ENCODE results near the gene STPG2. TPM values are rescaled to one million over a fixed set of nuclear protein-coding genes. Genes with fewer than 3 reads are reported as not detected.

STPG2 gene
- total RNA-seq: 1 to 10 TPM in 3 of 4 donors, under 1 TPM in 1; 0.90 to 2.4 (median 1.5) TPM

GRCh38 chr4:98143001-98143899, at the start of gene STPG2:
Gene STPG2, minus strand, starts transcription at chr4:98143476.
- H3K4me1 ChIP-seq: peaks cover 0 to 4% (median 0%) of the 10 kb centered on the region in 4 donors
- H3K27ac ChIP-seq: peak within 1 kb of the TSS; percentile 83 to 89 (median 84)
- WGBS, 2 donors: 4 to 5% methylated on average over 35 to 43 of the region's 44 CpGs
- H3K4me3 ChIP-seq: peak within 1 kb of the TSS; percentile 60 to 86 (median 64)
- no peaks in the 10 kb centered on the region for H3K36me3 ChIP-seq
- peak; percentile 70 to 76 for DNase-seq (ENCODE audit: low spot score in 2 of 2)
- TF ChIP-seq POLR2A (IDR thresholded peaks at IDR 0.05) (peak; percentile 40 to 63), EP300 (IDR thresholded peaks at IDR 0.05) (peak; percentile 83 to 86), CTCF (IDR thresholded peaks at IDR 0.05) (peak in 4 of 5 experiments; percentile 34 to 46 (median 34))
- no peaks in the 10 kb centered on the region for H3K27me3 ChIP-seq
- H3K9me3 ChIP-seq: no peaks in the 10 kb centered on the region

- TF ChIP-seq POLR2A (IDR thresholded peaks at IDR 0.05): no peak
- TF ChIP-seq EP300 (IDR thresholded peaks at IDR 0.05): no peak
- TF ChIP-seq CTCF (IDR thresholded peaks at IDR 0.05): no peak
- no peaks in the 10 kb centered on the region for H3K4me1 ChIP-seq
Measured at GRCh38 chr4:98185279-98185678, 42.0 kb upstream of the STPG2 start.

GRCh38 chr4:98181809-98182208, 38.5 kb upstream of the STPG2 start:
- Histone ChIP-seq H3K9me3 (no peaks in the 10 kb centered on the region), H3K4me3 (no peak overlapping the region), H3K36me3 (no peaks in the 10 kb centered on the region), H3K27ac (no peak overlapping the region), H3K27me3 (no peaks in the 10 kb centered on the region), H3K4me1 (no peaks in the 10 kb centered on the region)
- 60 to 64% methylated on average over 3 of the region's 3 CpGs for WGBS, 2 donors
- TF ChIP-seq POLR2A (IDR thresholded peaks at IDR 0.05) (no peak), CTCF (IDR thresholded peaks at IDR 0.05) (no peak), EP300 (IDR thresholded peaks at IDR 0.05) (no peak)
- no peak for DNase-seq (ENCODE audit: low spot score in 2 of 2)

More at GRCh38 chr4:98185279-98185678, 42.0 kb upstream of the STPG2 start:
- H3K4me3 ChIP-seq: no peak overlapping the region
- peaks cover 0 to 6% (median 0%) of the 10 kb centered on the region in 4 donors for H3K9me3 ChIP-seq
- H3K27me3 ChIP-seq: no peaks in the 10 kb centered on the region
- H3K36me3 ChIP-seq: no peaks in the 10 kb centered on the region
- DNase-seq (ENCODE audit: low spot score in 2 of 2): no peak
- H3K27ac ChIP-seq: no peak overlapping the region

- DNase-seq (ENCODE audit: low spot score in 2 of 2): no peak
- H3K4me1 ChIP-seq: no peaks in the 10 kb centered on the region
- no peaks in the 10 kb centered on the region for H3K27me3 ChIP-seq
- no peaks in the 10 kb centered on the region for H3K9me3 ChIP-seq
- TF ChIP-seq EP300 (IDR thresholded peaks at IDR 0.05): no peak
- no peak overlapping the region for H3K4me3 ChIP-seq
- no peak overlapping the region for H3K27ac ChIP-seq
- H3K36me3 ChIP-seq: no peaks in the 10 kb centered on the region
Measured at GRCh38 chr4:98179951-98180350, 36.7 kb upstream of the STPG2 start.

GRCh38 chr4:98176531-98176930, 33.3 kb upstream of the STPG2 start:
- no peak for DNase-seq (ENCODE audit: low spot score in 2 of 2)
- no peaks in the 10 kb centered on the region for H3K36me3 ChIP-seq
- WGBS, 2 donors: 60 to 83% methylated on average over 2 of the region's 2 CpGs

More at GRCh38 chr4:98176531-98176930, 33.3 kb upstream of the STPG2 start:
- H3K4me3 ChIP-seq: no peak overlapping the region
- no peaks in the 10 kb centered on the region for H3K4me1 ChIP-seq
- H3K27ac ChIP-seq: no peak overlapping the region
- H3K27me3 ChIP-seq: no peaks in the 10 kb centered on the region
- no peaks in the 10 kb centered on the region for H3K9me3 ChIP-seq
- TF ChIP-seq EP300 (IDR thresholded peaks at IDR 0.05) (no peak), CTCF (IDR thresholded peaks at IDR 0.05) (no peak), POLR2A (IDR thresholded peaks at IDR 0.05) (no peak)
